NCI-H2171 treated with DMSO at 0.1 percent for 48 hours (cell line): Measurements from ENCODE around the gene HAUS6.
"Not testable (repeated sequence)": the region's sequence is repeated elsewhere in the genome, so short reads cannot be mapped to it uniquely, and the experiment has no call there.

ENCODE experiments used
- DNase-seq: peaks from one replicate; lab custom pipeline; 2025; lab: John Stamatoyannopoulos, UW

HAUS6 gene, protein sequence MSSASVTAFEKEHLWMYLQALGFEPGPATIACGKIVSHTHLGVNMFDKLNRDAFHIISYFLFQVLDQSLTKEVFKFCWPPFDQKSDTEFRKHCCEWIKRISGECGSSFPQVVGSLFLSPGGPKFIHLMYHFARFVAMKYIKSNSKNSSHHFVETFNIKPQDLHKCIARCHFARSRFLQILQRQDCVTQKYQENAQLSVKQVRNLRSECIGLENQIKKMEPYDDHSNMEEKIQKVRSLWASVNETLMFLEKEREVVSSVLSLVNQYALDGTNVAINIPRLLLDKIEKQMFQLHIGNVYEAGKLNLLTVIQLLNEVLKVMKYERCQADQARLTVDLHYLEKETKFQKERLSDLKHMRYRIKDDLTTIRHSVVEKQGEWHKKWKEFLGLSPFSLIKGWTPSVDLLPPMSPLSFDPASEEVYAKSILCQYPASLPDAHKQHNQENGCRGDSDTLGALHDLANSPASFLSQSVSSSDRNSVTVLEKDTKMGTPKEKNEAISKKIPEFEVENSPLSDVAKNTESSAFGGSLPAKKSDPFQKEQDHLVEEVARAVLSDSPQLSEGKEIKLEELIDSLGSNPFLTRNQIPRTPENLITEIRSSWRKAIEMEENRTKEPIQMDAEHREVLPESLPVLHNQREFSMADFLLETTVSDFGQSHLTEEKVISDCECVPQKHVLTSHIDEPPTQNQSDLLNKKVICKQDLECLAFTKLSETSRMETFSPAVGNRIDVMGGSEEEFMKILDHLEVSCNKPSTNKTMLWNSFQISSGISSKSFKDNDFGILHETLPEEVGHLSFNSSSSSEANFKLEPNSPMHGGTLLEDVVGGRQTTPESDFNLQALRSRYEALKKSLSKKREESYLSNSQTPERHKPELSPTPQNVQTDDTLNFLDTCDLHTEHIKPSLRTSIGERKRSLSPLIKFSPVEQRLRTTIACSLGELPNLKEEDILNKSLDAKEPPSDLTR

GRCh38 chr9:19102631-19103345, at the start of gene HAUS6:
HAUS6 (minus strand) TSS chr9:19102904; CDS start chr9:19102651, 253 bp downstream.
- peak; percentile 91 for DNase-seq

- not testable (repeated sequence) for DNase-seq
These were observed 49.4 kb upstream of the HAUS6 start for GRCh38 chr9:19152160-19152498.

DNA sequence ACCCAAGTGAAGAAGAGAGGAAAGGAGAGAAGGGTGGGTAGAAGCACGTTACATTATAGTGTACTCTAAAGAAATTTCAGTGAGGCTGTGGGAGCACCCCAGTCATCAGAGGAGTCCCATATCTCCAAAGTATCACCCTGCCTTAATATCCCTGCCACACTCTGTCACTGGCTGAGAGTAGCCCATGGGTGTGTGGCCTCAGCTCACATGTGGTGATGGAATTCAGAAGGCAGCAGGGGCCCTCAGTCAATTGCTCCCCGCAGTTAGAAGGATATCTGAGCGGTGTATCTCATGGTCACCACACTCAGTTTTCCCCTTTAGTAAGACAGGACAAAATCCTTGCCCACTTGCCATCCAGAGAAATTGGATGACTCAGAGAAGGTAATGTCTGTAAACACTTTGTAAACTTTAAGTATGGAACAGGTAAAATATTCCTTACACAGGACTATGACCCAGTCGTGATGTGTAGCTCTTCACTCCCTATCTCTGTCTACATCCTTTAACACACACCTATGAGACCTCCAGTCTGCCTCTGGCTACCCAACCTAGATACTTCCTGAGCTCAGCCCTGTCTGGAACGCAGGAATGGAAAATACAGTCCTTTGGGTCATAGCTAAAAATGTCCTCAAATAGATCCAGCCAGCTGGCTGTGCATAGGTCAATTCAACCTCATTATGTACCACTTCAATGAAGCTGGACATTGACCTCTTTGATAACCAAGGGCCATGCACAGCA, 48.9 kb upstream of the HAUS6 start:
- no peak for DNase-seq

GRCh38 chr9:19149230-19149629, 46.5 kb upstream of the HAUS6 start:
- DNase-seq = no peak

DNA sequence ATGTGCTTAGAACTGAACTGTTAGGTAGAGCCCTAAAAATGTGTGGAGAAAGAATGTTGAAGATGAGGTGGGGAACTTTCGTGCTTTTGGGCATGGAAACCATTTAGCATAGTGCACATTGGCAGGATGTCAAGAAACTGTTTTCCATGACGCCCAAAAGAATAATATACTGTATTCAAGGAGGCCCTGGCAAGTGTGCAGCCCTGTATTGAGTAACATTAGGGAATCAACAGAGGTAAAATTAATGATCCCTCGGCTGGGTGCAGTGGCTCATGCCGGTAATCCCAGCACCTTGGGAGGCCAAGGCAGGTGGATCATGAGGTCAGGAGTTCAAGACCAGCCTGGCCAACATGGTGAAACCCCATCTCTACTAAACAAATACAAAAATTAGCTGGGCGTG, 45.5 kb upstream of the HAUS6 start:
- peak; percentile 10 for DNase-seq

GRCh38 chr9:19146441-19147024, 43.8 kb upstream of the HAUS6 start:
- DNase-seq = no peak

DNA sequence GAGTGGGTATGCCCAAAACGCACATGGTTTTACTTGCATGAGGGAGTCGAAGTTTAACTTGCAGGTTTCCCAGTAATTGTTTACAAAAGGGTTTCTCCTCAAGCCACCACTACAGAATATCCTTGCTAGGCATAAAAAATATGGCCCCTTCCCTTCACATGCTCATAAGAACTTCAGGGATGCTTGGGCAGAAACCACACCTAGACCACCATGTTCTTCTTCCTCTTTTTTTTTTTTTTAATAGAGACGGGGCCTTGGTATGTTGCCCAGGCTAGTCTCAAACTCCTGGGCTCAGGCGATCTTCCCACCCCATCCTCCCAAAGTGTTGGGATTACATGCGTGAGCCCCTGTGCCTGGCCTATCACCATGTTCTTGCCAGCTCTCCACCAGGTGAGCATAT, 43.2 kb upstream of the HAUS6 start:
- no peak for DNase-seq

DNA sequence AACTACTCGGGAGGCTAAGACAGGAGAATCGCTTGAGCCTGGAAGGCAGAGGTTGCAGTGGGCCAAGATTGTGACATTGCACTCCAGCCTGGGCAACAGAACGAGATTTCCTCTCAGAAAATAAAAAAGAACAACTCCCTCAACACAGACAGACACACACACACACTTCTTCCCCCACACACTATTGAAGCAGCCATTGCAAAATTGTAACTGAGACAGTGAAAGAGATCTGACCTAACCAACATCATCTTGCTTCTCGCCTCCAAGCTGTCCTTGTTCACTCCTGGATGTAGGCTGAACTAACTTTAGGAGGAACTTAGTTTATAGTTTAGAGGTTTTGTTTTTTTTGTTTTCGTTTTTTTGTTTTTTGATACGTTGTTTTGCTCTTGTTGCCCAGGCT, 37.6 kb upstream of the HAUS6 start:
- no peak for DNase-seq

DNA sequence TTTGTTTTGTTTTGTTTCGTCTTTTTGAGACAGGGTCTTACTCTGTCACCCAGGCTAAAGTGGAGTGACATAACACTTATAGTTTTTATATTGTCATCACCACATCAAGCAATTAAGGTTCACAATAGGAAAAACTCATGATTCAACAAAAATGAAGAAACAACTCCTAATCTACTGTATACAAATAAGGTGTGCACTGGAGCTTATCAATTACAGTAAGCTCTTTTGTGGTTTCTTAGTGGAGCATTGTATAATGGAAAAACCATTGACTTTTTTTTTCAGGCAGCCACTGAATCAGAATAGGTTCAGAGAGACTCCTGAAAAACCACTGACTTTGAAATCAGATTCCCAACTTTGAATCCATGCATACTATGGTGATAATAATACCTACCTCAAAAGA, 35.4 kb upstream of the HAUS6 start:
- DNase-seq = no peak

- no peak for DNase-seq
These were observed 34.6 kb upstream of the HAUS6 start for GRCh38 chr9:19137282-19137681.

DNA sequence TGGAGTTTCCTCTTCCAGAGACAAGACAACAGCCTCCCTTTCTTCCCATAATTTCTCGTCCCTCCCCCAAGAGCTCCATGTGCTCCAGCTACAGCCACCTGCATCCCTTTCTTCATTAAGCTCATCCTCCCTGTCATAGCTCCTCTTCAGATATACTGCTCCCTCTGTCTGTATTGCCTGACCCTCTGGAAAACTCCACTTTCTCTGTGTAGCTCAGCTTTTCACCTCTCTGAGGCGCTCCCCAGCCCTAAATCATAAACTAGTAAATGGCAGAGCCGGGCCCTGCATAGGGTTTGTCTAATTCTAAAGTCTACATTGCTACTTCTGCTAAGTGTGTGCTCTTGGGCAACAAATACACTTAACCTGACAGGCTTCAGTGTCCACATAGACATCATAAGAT, 33.4 kb upstream of the HAUS6 start:
- DNase-seq = no peak

DNA sequence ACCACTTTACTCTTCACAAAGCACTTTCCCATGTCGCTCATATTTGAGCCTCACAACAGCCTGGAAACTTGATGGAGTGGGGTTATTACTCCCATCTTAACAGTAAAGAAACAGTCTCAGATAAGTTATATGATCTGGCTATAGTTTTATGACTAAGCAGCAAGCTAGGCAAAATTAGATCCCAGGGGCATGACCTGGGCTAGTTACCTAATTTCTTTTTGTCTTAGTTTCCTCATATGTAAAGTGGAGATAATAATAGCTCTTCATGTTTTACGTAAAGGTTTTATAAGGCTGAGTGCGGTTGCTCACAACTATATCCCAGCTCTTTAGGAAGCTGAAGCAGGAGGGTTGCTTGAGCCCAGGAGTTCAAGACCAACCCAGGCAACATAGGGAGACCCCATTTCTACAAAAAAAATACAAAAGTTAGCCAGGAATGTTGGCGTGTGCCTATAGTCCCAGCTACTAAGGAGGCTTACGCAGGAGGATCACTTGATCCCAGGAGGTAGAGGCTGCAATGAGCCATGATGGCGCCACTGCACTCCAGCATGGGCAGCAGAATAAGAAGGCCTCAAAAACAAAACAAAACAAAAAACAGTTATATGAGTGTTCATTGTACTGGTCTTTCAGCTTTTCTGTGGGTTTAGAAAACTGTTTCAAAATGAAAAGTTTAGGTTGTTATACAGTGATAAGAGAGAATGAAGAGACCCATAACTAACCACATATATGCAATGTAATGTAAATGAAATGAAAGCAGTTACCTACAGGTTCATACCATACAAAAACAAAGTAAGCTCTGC, 31.0 kb upstream of the HAUS6 start:
- DNase-seq = no peak

- DNase-seq = peak; percentile 24
These were observed 27.7 kb upstream of the HAUS6 start for GRCh38 chr9:19130436-19130835.

GRCh38 chr9:19127871-19128500, 25.3 kb upstream of the HAUS6 start:
- DNase-seq = no peak

- no peak for DNase-seq
These were observed 21.7 kb upstream of the HAUS6 start for GRCh38 chr9:19124430-19124793.

DNA sequence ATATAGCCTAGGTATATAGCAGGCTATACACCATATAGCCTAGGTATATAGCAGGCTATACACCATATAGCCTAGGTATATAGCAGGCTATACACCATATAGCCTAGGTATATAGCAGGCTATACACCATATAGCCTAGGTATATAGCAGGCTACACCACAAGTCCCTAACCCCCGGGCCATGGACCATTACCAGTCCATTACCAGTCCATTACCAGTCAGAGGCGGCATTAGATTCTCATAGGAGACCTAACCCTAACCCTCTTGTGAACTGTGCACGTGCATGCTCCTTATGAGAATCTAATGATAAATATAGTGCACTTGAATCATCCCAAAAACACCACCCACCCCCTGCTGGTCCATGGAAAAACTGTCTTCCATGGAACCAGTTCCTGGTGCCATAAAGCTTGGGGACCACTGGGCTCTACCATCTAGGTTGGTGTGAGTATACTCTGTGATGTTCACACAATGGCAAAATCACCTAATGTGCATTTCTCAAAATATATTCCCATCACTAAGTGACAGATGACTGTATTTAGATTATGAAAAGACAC, 19.9 kb upstream of the HAUS6 start:
- DNase-seq = no peak

DNA sequence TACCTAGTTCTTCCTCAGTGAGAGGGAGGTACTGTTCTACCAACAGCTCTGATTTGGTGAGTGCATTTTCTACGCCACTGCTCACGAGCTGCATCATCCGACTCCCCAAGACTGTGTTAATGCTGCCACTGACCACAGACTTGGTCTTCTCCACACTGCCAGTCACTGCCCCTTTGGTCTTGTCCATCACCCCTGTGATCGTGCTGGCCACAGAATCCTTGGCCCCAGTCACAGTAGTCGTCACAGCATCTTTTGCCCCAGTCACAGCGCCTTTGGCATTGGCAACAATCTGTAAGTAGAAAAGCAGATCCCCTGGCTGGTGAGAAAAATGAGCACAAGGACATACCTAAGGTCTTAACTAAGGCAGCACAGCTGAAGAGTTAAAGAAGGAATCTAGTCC, 18.2 kb upstream of the HAUS6 start:
- DNase-seq = no peak

- no peak for DNase-seq
These were observed 17.2 kb upstream of the HAUS6 start for GRCh38 chr9:19119801-19120440.

- no peak for DNase-seq
These were observed 16.5 kb upstream of the HAUS6 start for GRCh38 chr9:19119246-19119645.
